Measurements from ENCODE around the gene ZNF561. TPM values are rescaled to one million over a fixed set of nuclear protein-coding genes. Genes with fewer than 3 reads are reported as not detected.

Gene ZNF561
- total and polyA plus RNA-seq, 2 donors (not counting 3 experiments of a cell fraction or from before 2014, with no cell fraction given): 22.8 to 44.9 TPM

DNA sequence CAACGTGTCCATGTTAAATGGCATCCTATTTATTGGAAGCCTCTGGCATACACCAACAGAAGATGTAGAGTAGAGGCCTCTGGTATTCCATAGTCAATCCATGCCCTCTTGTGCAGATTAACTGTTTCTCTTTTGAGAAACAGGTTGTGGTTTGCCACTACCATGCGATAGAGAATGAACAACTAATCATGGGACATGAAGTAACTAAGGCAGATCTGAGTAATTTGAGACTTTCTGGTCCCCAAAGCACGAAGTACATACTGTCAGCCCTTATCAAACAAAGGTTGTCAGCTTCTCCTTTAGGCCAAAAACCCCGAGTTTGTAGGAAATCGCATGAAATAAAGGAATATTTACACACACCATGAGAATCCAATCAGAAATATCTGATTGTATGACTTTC, 40.3 kb downstream of the ZNF561 start:
- H3K9me3 ChIP-seq (replicated peaks; ENCODE audit: control insufficient read depth, insufficient read depth, low read length): no peaks in the 10 kb centered on the region
- dilution Hi-C loops (cut with MboI; ENCODE audit: extremely low pct_ligation_motif_present, low sequenced_read_pairs): no loop called here
- no peak overlapping the region for H3K27ac ChIP-seq (ENCODE audit: insufficient read depth, low read depth, low read length)
- no peak for DNase-seq (ENCODE audit: low read depth, low spot score)
- H3K4me2 ChIP-seq (ENCODE audit: insufficient read depth, low read length): no peak overlapping the region
- ChIA-PET CTCF (no interaction called here), POLR2A (no interaction called here)
- no peak overlapping the region for H3K4me3 ChIP-seq (replicated peaks in 1 of 3; ENCODE audit: insufficient read depth in 1 of 3, low read depth in 1 of 3, low read length in 3 of 3)
- no peaks in the 10 kb centered on the region for H3K9me1 ChIP-seq (replicated peaks; ENCODE audit: control insufficient read depth, extremely low read depth, insufficient read depth, low read length)
- H3K36me3 ChIP-seq (ENCODE audit: control insufficient read depth in 2 of 2, extremely low read depth in 1 of 2, insufficient read depth in 2 of 2, low read length in 2 of 2): peaks cover 0 to 4% of the 10 kb centered on the region in 2 experiments
- H3K79me2 ChIP-seq (ENCODE audit: control insufficient read depth, insufficient read depth, low read length): peaks cover 83% of the 10 kb centered on the region
- TF ChIP-seq FOS (IDR thresholded peaks at IDR 0.05; ENCODE audit: borderline replicate concordance, insufficient read depth, low read length) (no peak), EZH2 (IDR thresholded peaks at IDR 0.05; ENCODE audit: borderline replicate concordance, low read depth, low read length, severe bottlenecking) (no peak), POLR2AphosphoS5 (IDR thresholded peaks at IDR 0.05; ENCODE audit: insufficient read depth, low read depth, low read length) (no peak), JUN (IDR thresholded peaks at IDR 0.05; ENCODE audit: borderline replicate concordance, insufficient read depth, insufficient read length, low read depth) (no peak), POLR2A (IDR thresholded peaks at IDR 0.05; ENCODE audit: low read depth, low read length) (no peak), GATA2 (IDR thresholded peaks at IDR 0.05; ENCODE audit: insufficient read depth, insufficient read length, low read depth, low read length) (no peak), MYC (IDR thresholded peaks at IDR 0.05; ENCODE audit: low read depth, low read length) (no peak)
- TF ChIP-seq, protein P1, sequence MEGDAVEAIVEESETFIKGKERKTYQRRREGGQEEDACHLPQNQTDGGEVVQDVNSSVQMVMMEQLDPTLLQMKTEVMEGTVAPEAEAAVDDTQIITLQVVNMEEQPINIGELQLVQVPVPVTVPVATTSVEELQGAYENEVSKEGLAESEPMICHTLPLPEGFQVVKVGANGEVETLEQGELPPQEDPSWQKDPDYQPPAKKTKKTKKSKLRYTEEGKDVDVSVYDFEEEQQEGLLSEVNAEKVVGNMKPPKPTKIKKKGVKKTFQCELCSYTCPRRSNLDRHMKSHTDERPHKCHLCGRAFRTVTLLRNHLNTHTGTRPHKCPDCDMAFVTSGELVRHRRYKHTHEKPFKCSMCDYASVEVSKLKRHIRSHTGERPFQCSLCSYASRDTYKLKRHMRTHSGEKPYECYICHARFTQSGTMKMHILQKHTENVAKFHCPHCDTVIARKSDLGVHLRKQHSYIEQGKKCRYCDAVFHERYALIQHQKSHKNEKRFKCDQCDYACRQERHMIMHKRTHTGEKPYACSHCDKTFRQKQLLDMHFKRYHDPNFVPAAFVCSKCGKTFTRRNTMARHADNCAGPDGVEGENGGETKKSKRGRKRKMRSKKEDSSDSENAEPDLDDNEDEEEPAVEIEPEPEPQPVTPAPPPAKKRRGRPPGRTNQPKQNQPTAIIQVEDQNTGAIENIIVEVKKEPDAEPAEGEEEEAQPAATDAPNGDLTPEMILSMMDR (IDR thresholded peaks at IDR 0.05; ENCODE audit: extremely low read depth in 1 of 2, insufficient read depth in 1 of 2, low read depth in 1 of 2, low read length in 2 of 2): no peak
- TF ChIP-seq, protein P2, sequence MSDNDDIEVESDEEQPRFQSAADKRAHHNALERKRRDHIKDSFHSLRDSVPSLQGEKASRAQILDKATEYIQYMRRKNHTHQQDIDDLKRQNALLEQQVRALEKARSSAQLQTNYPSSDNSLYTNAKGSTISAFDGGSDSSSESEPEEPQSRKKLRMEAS (IDR thresholded peaks at IDR 0.05; ENCODE audit: insufficient read depth, insufficient read length): no peak
- H3K4me1 ChIP-seq (ENCODE audit: control insufficient read depth, extremely low read depth, insufficient read depth, low read length): no peaks in the 10 kb centered on the region
- no peak overlapping the region for H2AFZ ChIP-seq (ENCODE audit: low read depth, low read length)
- H4K20me1 ChIP-seq (replicated peaks; ENCODE audit: control insufficient read depth, extremely low read depth, insufficient read depth, low read length): peaks cover 6% of the 10 kb centered on the region
- no peaks in the 10 kb centered on the region for H3K27me3 ChIP-seq (ENCODE audit: control insufficient read depth in 2 of 2, insufficient read depth in 2 of 2, low read length in 2 of 2)
- FAIRE-seq: no peak
- intact Hi-C loops (cut with micrococcal nuclease): loop anchor here (5.0 to 10.0 kb wide), 3 partner anchors 42 to 376 kb away; partner anchors contain the start of genes ZNF266 and ZNF561
- H3K9ac ChIP-seq (replicated peaks; ENCODE audit: extremely low read depth, insufficient read depth, low read length): no peak overlapping the region
- no TSS peak for BruUV-seq (replicated peaks)

Measured in endothelial cell of umbilical vein (primary cell).